Measurements from ENCODE around the gene MIA2. TPM values are rescaled to one million over a fixed set of nuclear protein-coding genes. Genes with fewer than 3 reads are reported as not detected.
A peak's percentile ranks its signal among the peaks of the same experiment; 100 is the strongest.

Gene MIA2
- total and polyA plus RNA-seq, 4 donors, result 39.2 to 106 (median 56.4) TPM

- H3K4me1 ChIP-seq (ENCODE audit: control insufficient read depth in 4 of 4, insufficient read depth in 4 of 4, low read length in 3 of 4), result peaks cover 4 to 30% (median 24%) of the 10 kb centered on the region in 4 donors
- peak overlapping the region in 1 of 2 donors; percentile 17 for H3K9ac ChIP-seq (ENCODE audit: low read depth in 1 of 2, low read length in 2 of 2)
- no peaks in the 10 kb centered on the region for H3K27me3 ChIP-seq (ENCODE audit: control insufficient read depth in 4 of 4, insufficient read depth in 4 of 4, low read length in 3 of 4)
- peaks cover 0 to 2% (median under 1%) of the 10 kb centered on the region in 4 donors for H3K36me3 ChIP-seq (ENCODE audit: control insufficient read depth in 4 of 4, insufficient read depth in 3 of 4, low read depth in 1 of 4, low read length in 3 of 4)
- no peak overlapping the region for H3K27ac ChIP-seq (ENCODE audit: low read depth in 1 of 2, low read length in 2 of 2)
- no peak for DNase-seq (ENCODE audit: low spot score)
- WGBS, result 18% methylated on average over 2 of the region's 2 CpGs
- H3K9me3 ChIP-seq (ENCODE audit: control insufficient read depth in 4 of 4, low read length in 3 of 4), result peaks cover 0 to 4% (median 0%) of the 10 kb centered on the region in 4 donors
- TF ChIP-seq, protein P1, sequence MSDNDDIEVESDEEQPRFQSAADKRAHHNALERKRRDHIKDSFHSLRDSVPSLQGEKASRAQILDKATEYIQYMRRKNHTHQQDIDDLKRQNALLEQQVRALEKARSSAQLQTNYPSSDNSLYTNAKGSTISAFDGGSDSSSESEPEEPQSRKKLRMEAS (IDR thresholded peaks at IDR 0.05), result no peak
- TF ChIP-seq GABPA (IDR thresholded peaks at IDR 0.05 in 1 of 2, conservative IDR thresholded peaks at IDR 0.05 in 1 of 2) (no peak), RAD21 (IDR thresholded peaks at IDR 0.05) (no peak), JUND (IDR thresholded peaks at IDR 0.05) (no peak), EGR1 (IDR thresholded peaks at IDR 0.05; ENCODE audit: low read depth in 2 of 2) (no peak), HNF4A (conservative IDR thresholded peaks at IDR 0.05) (no peak), TAF1 (conservative IDR thresholded peaks at IDR 0.05) (no peak), ZBTB33 (IDR thresholded peaks at IDR 0.05) (no peak), SP1 (IDR thresholded peaks at IDR 0.05) (no peak), RXRA (IDR thresholded peaks at IDR 0.05) (no peak), HNF4G (IDR thresholded peaks at IDR 0.05) (no peak), FOXA2 (IDR thresholded peaks at IDR 0.05) (no peak)
- TF ChIP-seq, protein P2, sequence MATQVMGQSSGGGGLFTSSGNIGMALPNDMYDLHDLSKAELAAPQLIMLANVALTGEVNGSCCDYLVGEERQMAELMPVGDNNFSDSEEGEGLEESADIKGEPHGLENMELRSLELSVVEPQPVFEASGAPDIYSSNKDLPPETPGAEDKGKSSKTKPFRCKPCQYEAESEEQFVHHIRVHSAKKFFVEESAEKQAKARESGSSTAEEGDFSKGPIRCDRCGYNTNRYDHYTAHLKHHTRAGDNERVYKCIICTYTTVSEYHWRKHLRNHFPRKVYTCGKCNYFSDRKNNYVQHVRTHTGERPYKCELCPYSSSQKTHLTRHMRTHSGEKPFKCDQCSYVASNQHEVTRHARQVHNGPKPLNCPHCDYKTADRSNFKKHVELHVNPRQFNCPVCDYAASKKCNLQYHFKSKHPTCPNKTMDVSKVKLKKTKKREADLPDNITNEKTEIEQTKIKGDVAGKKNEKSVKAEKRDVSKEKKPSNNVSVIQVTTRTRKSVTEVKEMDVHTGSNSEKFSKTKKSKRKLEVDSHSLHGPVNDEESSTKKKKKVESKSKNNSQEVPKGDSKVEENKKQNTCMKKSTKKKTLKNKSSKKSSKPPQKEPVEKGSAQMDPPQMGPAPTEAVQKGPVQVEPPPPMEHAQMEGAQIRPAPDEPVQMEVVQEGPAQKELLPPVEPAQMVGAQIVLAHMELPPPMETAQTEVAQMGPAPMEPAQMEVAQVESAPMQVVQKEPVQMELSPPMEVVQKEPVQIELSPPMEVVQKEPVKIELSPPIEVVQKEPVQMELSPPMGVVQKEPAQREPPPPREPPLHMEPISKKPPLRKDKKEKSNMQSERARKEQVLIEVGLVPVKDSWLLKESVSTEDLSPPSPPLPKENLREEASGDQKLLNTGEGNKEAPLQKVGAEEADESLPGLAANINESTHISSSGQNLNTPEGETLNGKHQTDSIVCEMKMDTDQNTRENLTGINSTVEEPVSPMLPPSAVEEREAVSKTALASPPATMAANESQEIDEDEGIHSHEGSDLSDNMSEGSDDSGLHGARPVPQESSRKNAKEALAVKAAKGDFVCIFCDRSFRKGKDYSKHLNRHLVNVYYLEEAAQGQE (IDR thresholded peaks at IDR 0.05), result no peak
- TF ChIP-seq, protein P3, sequence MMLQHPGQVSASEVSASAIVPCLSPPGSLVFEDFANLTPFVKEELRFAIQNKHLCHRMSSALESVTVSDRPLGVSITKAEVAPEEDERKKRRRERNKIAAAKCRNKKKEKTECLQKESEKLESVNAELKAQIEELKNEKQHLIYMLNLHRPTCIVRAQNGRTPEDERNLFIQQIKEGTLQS (IDR thresholded peaks at IDR 0.05), result no peak
- H3K4me3 ChIP-seq (ENCODE audit: low read depth in 1 of 3, low read length in 3 of 3), result peak overlapping the region in 1 of 3 donors; percentile 79
Measured at GRCh38 chr14:39268393-39268792, 34.7 kb downstream of the MIA2 start.

GRCh38 chr14:39272918-39273317 is 39.2 kb downstream of the MIA2 start:
- H3K36me3 ChIP-seq (ENCODE audit: control insufficient read depth in 4 of 4, insufficient read depth in 3 of 4, low read depth in 1 of 4, low read length in 3 of 4), result no peaks in the 10 kb centered on the region
- DNase-seq (ENCODE audit: low spot score), result no peak
- peaks cover 9 to 33% (median 23%) of the 10 kb centered on the region in 4 donors for H3K4me1 ChIP-seq (ENCODE audit: control insufficient read depth in 4 of 4, insufficient read depth in 4 of 4, low read length in 3 of 4)
- no peak overlapping the region for H3K27ac ChIP-seq (ENCODE audit: low read depth in 1 of 2, low read length in 2 of 2)
- peaks cover 0 to 4% (median 0%) of the 10 kb centered on the region in 4 donors for H3K9me3 ChIP-seq (ENCODE audit: control insufficient read depth in 4 of 4, low read length in 3 of 4)
- no peaks in the 10 kb centered on the region for H3K27me3 ChIP-seq (ENCODE audit: control insufficient read depth in 4 of 4, insufficient read depth in 4 of 4, low read length in 3 of 4)
- no peak overlapping the region for H3K4me3 ChIP-seq (ENCODE audit: low read depth in 1 of 3, low read length in 3 of 3)
- no peak overlapping the region for H3K9ac ChIP-seq (ENCODE audit: low read depth in 1 of 2, low read length in 2 of 2)
- 97% methylated on average over 1 of the region's 1 CpG for WGBS
- TF ChIP-seq GABPA (IDR thresholded peaks at IDR 0.05 in 1 of 2, conservative IDR thresholded peaks at IDR 0.05 in 1 of 2), result no peak
- TF ChIP-seq, protein P1 (IDR thresholded peaks at IDR 0.05), result no peak
- no peak for TF ChIP-seq NR2F2 (IDR thresholded peaks at IDR 0.05)
- TF ChIP-seq RAD21 (IDR thresholded peaks at IDR 0.05), result no peak
- TF ChIP-seq FOXA1 (IDR thresholded peaks at IDR 0.05), result no peak
- TF ChIP-seq YY1 (IDR thresholded peaks at IDR 0.05), result no peak
- no peak for TF ChIP-seq ZBTB33 (IDR thresholded peaks at IDR 0.05)
- TF ChIP-seq FOXA2 (IDR thresholded peaks at IDR 0.05), result no peak
- no peak for TF ChIP-seq HNF4A (conservative IDR thresholded peaks at IDR 0.05)
- TF ChIP-seq TAF1 (conservative IDR thresholded peaks at IDR 0.05), result no peak
- no peak for TF ChIP-seq EGR1 (IDR thresholded peaks at IDR 0.05; ENCODE audit: low read depth in 2 of 2)
- no peak for TF ChIP-seq JUND (IDR thresholded peaks at IDR 0.05)
- TF ChIP-seq CTCF (IDR thresholded peaks at IDR 0.05; ENCODE audit: low read depth, low read length, missing input control), result no peak
- TF ChIP-seq RXRA (IDR thresholded peaks at IDR 0.05), result no peak
- no peak for TF ChIP-seq SP1 (IDR thresholded peaks at IDR 0.05)

Data from liver (tissue), 9 donors.